HG03060 (cell line): ENCODE measurements around the gene AIFM3.
"Not testable (repeated sequence)": the region's sequence is repeated elsewhere in the genome, so short reads cannot be mapped to it uniquely, and the experiment has no call there.

ENCODE experiments used
- ATAC-seq: cut with Tn5 transposase; IDR thresholded peaks from one replicate; pipeline ENCODE4 v1.9.1; 2021; ENCODE audit warnings: low read depth, moderate number of reproducible peaks; ENCODE audit not compliant: unreplicated experiment

The AIFM3 gene

DNA sequence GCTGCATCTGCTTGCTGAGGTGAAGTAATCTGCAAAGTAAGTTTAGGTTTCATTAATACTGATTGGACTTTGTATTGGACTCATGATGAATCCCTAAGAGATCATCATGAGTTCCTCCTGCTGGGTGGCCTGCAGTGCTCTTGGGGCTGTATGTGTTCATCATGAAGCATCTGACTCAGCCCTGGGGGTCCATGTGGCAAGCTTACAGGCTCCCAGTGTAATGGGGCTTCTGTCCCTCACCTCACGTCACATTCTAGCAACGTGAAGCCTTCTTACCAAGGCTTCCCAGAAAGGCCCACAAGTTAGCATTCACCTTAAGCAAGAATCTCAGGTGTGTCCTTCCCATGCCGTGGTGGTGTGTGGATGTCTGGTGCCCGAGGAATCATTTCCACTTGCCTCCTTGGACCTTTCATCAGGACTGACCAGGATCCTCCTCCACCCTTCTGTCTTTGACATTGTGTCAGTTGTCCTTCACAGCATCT is 26.1 kb upstream of the AIFM3 start:
- no peak for ATAC-seq

DNA sequence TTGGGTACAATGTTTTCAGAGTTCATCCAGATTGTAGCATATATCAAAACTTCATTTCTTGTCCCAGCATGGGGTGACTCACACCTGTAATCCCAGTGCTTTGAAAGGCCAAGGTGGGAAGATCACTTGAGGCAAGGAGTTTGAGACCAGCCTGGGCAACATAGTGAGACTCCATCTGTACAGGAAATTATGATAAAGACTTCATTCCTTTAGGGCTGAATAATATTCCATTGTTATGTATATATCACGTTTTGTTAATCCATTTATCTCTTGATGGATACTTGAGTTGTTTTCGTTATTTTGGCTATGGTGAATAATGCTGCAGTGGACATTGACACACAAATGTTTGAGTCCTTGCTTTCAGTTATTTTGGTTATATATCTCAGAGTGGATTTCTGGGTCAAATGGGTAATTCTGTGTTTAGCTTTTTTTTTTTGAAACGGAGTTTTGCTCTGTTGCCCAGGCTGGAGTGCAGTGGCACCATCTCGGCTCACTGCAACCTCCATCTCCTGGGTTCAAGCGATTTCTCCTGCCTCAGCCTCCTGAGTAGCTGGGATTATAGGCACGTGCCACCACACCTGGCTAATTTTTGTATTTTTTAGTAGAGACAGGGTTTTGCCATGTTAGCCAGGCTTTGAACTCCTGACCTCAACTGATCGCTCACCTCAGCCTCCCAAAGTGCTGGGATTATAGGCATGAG is 24.7 kb upstream of the AIFM3 start:
- ATAC-seq: not testable (repeated sequence)

DNA sequence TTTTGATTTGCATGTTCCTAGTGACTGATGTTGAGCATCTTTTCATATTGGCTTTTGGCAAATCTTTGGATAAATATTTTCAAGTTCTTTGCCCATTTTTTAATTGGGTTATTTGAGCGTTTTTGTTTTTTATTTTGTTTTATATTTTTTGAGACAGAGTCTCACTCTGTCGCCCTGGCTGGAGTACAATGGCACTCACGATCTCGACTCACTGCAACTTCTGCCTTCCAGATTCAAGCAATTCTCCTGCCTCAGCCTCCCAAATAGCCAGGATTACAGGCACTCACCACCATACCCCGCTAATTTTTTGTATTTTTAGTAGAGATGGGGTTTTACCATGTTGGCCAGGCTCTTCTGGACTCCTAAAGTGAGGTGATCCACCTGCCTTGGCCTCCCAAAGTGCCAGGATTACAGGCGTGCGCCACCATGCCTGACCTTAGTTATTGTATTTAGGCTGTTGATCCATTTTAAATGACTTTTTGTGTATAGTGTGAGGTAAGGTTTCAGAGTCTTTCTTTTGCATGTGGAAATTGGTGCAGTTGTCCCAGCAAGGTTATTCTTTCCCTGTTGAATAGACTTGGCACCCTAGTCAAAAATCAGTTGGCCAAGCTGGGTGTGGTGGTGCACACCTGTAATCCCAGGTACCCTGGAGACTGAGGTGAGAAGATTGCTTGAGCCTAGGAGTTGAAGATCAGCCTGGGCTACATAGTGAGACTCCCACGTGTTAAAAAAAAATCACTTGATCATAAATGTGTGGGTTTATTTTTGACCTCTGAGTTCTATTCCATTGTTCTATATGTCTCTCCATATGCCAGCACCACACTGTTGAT is 23.7 kb upstream of the AIFM3 start:
- ATAC-seq: no peak

DNA sequence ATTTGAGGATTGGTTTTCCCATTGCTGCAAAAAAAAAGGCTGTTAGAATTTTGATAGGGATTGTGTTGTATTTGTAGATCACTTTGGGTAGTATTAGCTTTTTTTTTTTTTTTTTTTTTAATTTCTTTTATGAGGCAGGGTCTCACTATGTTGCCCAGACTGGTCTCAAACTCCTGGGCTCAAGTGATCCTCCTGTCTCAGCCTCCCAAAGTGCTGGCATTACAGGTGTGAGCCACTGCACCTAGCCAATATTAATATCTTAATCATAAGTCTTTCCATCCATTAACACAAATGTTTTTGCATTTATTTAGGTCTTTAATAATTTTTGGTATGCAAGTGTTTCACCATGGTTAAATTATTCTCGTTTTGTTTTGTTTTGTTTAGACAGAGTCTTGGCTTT is 23.0 kb upstream of the AIFM3 start:
- no peak for ATAC-seq

DNA sequence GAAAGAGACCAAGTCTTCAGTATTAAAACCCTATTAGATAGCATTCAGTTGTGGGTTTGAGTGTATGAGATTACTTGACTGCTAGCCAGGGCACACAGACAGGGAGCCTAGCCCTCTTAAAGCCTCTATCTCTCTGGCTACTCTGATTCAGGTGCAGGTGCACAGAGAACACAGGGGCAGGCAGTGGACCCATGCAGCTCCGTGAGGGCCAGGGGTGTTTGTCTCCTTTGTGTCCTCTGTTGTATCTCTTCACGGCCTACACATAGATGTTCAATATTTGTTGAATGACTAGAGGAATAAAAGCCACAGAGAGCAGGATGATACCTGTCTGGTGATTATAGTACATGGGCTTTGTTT is 21.5 kb upstream of the AIFM3 start:
- ATAC-seq: no peak

DNA sequence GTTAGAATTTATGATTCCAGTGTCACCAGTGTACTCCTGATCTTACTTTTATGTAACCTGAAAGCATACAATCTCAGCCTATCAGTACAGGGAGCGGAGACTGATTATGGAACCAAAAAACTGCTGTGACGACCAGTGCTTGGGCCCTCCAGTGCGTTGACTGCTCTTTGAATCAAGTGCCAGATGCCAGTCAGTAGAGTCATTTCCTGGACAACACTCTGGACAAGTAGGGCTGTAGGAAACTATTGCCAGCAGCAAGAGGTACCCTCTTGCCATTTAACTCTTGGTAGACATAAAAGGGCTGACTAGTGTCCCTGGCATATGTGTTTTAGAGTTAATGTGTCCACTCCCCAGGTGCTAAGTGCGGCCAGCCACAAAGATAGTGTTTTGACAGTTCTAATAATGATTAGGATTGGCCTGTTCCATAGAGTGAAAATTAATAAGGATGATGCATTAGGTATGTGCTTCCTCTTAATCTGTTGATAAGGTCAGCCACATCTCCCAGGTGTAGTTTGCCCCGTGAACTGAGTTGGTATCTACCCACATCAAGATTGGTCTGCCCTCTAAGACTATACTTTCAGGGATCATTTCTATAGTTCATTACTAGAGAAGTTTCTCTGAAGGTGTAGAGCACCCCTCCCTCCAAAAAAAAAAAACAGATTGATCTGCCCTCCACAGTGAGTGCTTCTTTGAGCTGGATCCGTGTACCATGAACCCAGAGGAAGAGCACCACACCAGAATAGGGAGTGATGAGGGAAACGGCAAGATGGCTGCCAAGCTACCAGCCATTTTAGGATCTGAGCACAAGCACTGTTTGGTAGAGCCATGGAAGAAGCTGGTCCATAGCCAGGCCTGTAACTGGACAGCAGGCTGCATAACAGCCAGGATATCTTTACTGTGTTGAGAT is 20.7 kb upstream of the AIFM3 start:
- ATAC-seq: no peak

DNA sequence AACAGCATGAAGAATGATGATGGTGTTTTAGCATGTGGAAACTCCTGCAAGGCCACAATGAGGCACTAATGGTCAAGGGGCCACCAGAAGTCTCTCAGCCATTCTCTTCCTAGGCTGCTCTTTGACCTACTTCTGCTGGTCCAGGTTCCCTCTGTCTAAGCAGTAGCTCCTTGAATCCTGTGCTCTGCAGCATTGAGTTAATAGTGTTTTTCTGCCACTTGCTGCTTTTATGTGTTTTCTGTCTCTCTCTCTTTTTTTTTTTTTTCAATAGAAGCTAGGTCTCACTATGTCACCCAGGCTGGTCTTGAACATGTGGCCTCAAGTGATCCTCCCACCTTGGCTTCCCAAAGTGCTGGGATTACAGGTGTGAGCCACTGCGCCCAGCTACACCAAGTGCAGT is 20.1 kb upstream of the AIFM3 start:
- no peak for ATAC-seq

DNA sequence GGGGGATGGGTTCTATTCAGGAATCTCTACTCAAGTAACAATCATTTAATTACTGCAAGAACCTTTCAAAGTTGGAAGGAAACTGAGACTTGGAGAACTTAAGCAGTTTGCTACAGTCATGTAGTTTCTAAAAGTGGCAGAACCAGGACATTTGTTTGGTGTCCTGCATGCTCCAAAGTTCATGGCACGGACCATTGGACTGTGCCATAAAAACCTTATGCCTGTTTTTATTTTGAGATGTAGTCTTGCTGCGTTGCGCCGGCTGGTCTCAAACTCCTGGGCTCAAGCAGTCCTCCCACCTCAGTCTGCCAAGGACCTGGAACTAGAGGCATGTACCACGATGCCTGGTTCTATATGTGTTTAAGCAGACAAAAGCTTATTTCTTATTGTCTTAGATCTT is 18.6 kb upstream of the AIFM3 start:
- no peak for ATAC-seq

DNA sequence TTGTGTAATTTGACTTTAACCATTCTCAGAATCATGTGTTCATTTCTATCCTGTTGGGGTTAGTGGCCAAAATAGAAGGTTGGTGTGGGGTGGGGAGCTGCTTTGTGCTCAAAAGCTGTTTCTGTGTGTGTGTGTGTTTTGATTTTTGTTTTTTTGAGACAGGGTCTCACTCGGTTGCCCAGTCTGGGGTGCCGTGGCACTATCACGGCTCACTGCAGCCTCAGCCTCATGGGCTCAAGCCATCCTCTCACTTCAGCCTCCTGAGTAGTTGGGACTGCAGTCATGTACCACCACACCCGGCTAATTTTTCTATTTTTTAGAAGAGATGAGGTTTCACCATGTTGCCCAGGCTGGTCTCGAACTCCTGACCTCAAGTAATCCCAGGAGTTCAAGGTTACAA is 18.1 kb upstream of the AIFM3 start:
- ATAC-seq: no peak

DNA sequence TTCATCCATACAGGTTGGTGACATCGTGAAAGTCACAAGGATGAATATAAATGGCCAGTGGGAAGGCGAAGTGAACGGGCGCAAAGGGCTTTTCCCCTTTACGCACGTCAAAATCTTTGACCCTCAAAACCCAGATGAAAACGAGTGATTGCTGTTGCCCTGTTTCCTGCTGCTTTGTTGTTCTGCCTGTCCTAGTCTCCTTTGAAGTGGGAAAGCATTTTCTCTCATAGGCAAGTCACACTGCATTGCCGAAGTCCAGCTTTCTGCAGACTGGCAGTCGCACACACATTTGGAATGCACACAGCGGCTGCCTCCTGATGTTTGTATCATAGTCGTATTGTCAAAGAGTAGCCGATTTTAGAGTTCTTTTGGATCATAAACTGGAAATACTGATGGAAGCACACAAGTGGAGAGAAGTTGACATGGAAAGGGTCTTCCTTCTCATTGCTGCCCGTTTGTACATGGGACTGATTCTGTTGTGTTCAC is 17.3 kb upstream of the AIFM3 start:
- ATAC-seq: no peak

DNA sequence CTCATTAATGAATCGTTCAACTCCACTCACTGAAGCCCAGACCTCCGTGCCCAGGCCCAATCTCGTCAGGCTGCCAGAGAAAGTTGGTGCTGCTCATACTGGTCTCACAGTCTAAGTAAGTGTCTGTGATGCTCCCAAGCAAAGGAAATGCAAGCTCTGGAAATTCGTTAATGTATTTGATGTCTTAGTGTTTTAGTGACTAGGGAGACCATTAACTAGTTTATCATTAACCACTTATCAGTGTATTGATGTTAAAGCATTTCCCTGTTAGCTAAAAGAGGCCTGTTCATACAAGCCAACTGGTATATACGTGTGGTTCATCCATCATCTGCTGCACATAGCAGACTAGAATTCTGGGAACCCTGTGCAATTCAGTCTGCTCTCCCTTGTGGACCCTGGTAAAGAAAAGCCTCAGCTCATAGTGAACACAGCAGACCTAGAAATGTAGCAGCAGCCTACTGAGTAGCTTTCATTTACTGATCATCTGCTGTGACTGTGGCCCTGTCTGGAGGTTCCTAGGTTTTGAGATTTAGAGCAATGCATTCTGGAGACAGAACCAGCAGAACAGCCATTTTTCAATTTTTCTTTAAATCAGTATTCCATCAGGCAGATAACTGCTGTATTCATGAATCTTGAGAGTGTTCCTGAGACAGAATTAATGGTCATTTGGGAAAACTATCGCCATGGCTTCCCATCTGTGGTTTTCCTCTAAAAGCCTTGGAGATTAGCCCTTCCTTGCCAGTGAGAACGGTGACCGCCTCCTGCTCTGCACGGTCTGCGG is 15.7 kb upstream of the AIFM3 start:
- ATAC-seq: no peak

DNA sequence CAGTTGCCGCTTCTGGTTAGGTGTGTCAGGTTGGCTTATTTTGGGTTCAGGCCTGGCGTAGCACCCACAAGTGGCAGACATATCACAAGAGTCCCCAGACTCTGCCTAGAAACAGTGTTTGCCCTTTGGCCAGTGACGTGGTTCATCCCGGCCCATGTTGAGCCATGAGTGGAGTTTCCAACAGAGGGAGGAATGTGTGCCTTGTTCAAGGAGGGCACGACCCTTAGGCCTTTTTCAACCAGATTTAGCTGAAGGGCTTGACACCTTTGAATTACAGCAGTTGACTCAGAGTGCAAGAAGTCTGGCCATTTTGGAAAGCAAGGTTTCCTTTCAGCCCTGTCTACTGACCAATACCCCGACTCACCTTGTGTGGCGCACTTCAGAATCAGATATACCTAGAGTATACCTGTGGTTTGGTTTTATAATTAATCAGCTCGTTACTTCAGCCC is 15.1 kb upstream of the AIFM3 start:
- no peak for ATAC-seq

DNA sequence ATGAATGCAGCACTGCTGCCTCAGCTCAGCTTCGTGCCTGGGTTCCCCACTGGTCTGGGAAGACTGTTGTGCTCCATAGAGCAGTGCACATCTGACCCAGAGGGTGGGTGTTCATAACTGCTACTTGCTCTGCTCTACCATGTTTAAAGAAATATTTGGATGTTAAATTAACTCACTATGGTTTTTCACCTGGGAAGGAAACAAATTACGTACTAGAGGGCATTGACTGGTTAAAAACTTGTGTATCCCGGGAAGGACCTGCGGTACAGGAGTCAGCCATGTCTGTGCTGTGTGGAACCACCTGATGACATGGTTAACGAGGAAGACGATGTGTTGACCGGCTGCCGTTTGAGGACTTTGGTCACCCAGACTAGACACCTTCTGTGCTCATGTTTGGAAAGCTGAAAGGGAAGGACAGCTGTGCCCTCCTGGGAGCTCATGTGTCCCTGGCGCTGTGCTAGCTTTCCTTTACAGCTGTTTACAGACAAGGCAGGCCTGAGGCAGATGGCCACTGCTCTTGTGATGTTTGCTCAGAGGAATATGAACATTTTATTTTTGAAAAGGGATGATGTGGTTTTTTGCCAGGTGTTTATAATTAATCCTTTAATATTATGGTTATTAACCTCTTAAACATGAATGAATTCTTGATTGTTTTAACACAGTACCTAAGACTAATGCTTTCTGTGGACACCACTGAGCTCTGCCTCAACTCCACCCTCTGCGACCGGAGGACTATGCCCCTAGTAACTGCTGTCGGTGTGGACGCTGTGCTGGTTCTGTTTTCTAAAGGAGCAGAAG is 14.3 kb upstream of the AIFM3 start:
- no peak for ATAC-seq

DNA sequence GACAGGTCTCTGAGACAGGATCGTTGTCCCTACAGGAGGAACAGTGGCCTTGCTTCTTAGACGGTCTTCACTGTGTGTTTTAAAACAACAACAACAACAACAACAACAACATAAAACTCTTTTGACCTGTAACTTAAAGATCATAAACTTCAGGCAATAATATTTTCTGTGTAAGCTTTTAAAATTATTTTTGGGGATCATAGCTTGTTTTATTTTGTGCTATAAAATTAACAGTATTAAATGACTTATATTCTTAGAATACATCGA is 13.8 kb upstream of the AIFM3 start:
- ATAC-seq: no peak

DNA sequence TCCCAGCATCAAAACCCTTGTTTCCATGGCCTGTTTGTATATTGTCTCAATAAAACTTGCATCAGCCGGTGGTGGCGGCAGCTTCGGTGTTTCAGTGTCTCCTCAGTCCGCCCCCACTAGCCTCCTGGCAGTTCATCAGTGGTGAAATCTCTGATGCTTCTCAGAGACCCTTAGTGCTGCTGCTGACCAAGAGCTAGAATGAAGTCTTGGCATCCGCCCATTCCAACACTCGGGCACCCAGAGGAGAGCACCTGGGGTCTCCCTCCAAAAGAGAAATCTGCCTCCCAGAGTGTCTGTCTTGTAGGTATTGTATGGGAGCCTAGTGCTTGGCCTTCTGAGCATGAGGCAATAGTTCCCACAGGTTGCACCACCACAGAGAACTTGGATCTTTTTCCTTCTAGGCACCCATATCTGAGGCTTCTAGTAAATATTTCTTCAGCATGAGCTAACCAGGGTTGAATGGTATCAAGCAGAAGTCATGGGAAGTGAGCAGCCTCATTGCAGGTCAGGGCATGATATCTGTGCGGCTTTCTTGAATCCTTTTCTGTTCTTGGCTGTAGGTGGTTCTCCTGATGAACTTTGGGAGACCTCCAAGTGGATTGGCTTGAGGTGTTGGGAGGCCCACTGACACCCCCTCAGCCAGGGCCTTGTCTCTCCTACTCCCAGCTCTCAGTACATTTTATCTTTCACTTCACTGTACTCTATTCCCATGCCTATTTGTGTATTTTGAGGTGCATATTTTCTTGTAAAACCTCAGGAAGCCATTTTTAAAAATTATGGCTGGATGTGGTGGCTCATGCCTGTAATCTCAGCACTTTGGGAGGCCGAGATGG is 13.2 kb upstream of the AIFM3 start:
- ATAC-seq: no peak

DNA sequence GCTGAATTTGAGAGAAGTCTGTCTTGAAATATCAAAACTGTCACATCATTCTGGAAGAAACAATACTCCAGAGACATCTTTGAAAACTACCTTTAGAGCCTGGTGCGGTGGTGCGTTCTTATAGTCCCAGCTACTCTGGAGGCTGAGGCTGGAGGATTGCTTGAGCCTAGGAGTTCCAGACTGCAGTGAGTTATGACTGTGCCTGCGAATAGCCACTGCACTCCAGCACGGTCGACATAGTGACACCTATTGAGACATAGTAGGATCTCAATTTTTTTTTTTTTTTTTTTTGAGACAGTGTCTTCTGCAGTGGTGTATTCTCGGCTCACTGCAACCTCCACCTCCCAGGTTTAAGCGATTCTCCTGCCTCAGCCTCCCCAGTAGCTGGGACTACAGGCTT is 11.5 kb upstream of the AIFM3 start:
- no peak for ATAC-seq

DNA sequence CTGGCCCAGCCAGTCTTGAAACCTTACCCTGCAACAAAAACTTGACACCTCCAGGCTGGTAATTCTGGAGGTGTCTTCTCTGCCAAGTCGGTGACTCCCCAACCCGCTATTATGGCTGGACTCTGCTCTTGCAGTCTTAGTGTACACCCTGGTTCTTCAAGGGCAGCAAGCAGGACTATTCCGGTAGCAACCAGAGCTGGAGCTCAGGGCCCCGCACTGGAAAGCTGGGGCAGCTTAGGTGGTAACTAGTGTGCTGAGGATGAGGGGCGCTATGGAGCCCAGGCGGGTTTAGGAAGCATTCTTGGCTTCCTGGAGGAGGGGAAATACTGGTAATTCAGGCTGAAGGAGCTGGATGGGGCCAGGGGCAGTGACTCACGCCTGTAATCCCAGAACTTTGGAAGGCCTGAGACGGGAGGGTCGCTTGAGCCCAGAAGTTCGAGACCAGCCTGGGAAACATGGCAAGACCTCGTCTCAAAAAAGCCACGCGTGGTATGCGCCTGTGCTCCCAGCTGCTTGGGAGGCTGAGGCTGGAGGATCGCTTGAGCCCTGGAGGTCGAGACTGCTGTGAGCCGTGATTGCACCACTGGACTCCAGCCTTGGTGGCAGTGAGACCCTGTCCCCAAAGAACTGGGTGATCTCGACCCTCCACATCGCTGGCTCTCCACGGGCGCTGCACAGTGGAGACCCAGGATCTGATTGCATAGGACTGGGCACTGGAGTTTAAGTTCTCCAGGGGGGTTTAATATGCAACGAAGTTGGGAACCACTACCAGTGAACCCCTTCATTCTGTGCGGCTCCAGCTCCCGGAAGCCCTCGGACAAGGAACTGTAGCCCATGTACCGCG is 10.6 kb upstream of the AIFM3 start:
- ATAC-seq: no peak
